ENCODE results near the gene COL6A1. TPM values are rescaled to one million over a fixed set of nuclear protein-coding genes. Genes with fewer than 3 reads are reported as not detected.

Gene COL6A1
- total RNA-seq, 1 experiment from 2014 or later: 87.5 TPM

GRCh38 chr21:46003575-46004007, 22.0 kb downstream of the COL6A1 start:
- H2AFZ ChIP-seq (ENCODE audit: low read depth, low read length, poor library complexity, severe bottlenecking): no peak overlapping the region
- no peak for DNase-seq (ENCODE audit: low read depth, low spot score)
- no peaks in the 10 kb centered on the region; a peak in 1 of 4 replicates for H3K36me3 ChIP-seq (ENCODE audit: control insufficient read depth in 1 of 2, insufficient read depth in 2 of 2, low read length in 2 of 2)
- H3K9ac ChIP-seq (ENCODE audit: low read length): no peak overlapping the region
- H3K9me2 ChIP-seq (ENCODE audit: insufficient read depth): no peaks in the 10 kb centered on the region
- no peaks in the 10 kb centered on the region for H3K79me2 ChIP-seq (ENCODE audit: insufficient read depth, low read length)
- intact Hi-C loops (cut with micrococcal nuclease): no loop called here
- CTCF ChIA-PET: no interaction called here
- no peaks in the 10 kb centered on the region for H3K9me3 ChIP-seq (ENCODE audit: control insufficient read depth in 1 of 2, insufficient read depth in 1 of 2, low read depth in 1 of 2, low read length in 2 of 2)
- TF ChIP-seq ZBTB33 (IDR thresholded peaks at IDR 0.05; ENCODE audit: extremely low read depth, insufficient replicate concordance, low read length) (no peak), ELF1 (IDR thresholded peaks at IDR 0.05; ENCODE audit: borderline replicate concordance, low read depth) (no peak), CTCF (IDR thresholded peaks at IDR 0.05 in 2 of 3, conservative IDR thresholded peaks at IDR 0.05 in 1 of 3; ENCODE audit: borderline replicate concordance in 1 of 3, insufficient read depth in 1 of 3, low read depth in 2 of 3, low read length in 2 of 3) (no peak)
- H3K4me3 ChIP-seq (replicated peaks in 1 of 2; ENCODE audit: low read depth in 1 of 2, low read length in 2 of 2): no peak overlapping the region
- no peaks in the 10 kb centered on the region for H3K27me3 ChIP-seq (ENCODE audit: insufficient read depth, low read length)
- no peaks in the 10 kb centered on the region for H4K20me1 ChIP-seq (ENCODE audit: insufficient read depth)
- no peak overlapping the region for H3K27ac ChIP-seq (ENCODE audit: low read depth, low read length)
- POLR2A ChIA-PET: no interaction called here
- ATAC-seq: no peak
- no peak overlapping the region for H3K4me2 ChIP-seq (ENCODE audit: low read length)
- peaks cover 2 to 9% of the 10 kb centered on the region in 2 experiments; a peak in 2 of 4 replicates for H3K4me1 ChIP-seq (ENCODE audit: control insufficient read depth in 1 of 2, insufficient read depth in 2 of 2, low read length in 2 of 2)
- RAD21 ChIA-PET (ENCODE audit: low non-redundant PET in 1 of 2, low total read pairs in 2 of 2, uncharacterized antibody in 2 of 2, unreplicated experiment in 2 of 2): no interaction called here
- no TSS peak for BruUV-seq (replicated peaks)
